GM23338 (cell line): ENCODE measurements around the gene HGS. TPM values are rescaled to one million over a fixed set of nuclear protein-coding genes. Genes with fewer than 3 reads are reported as not detected.

ENCODE experiments used
- ATAC-seq: fragments of 200-7000 bp; cut with Tn5 transposase; 3 replicates; pipeline ENCODE4 v1.9.1; 2020
- DNase-seq: peaks from one replicate; pipeline ENCODE4 v3.0.0-alpha.2; 2015; ENCODE audit warnings: low spot score
- H2AFZ ChIP-seq: fragments of 200-600 bp; sonication (generic); 2 replicates; pipeline ENCODE4 v1.8.0; 2016; ENCODE audit warnings: antibody characterized with exemption, mild to moderate bottlenecking, moderate library complexity
- H3F3A ChIP-seq: fragments of 200-600 bp; sonication (generic); replicated peaks from 2 replicates; pipeline ENCODE4 v1.8.0; 2017; ENCODE audit warnings: antibody characterized with exemption, mixed run types, low read depth
- H3K27ac ChIP-seq: fragments of 200-600 bp; sonication (generic); 2 replicates; pipeline ENCODE4 v1.6.1; 2016; ENCODE audit warnings: low read depth
- H3K27me3 ChIP-seq: fragments of 200-600 bp; sonication (generic); 2 replicates; pipeline ENCODE4 v1.8.0; 2016; ENCODE audit warnings: mild to moderate bottlenecking, mixed run types, moderate library complexity; ENCODE audit not compliant: insufficient read depth
- H3K36me3 ChIP-seq: fragments of 200-600 bp; sonication (generic); 2 replicates; pipeline ENCODE4 v1.8.0; 2016; ENCODE audit warnings: mild to moderate bottlenecking; ENCODE audit not compliant: insufficient read depth
- H3K4me1 ChIP-seq: fragments of 200-600 bp; sonication (generic); 2 replicates; pipeline ENCODE4 v1.8.0; 2016; ENCODE audit warnings: mild to moderate bottlenecking, moderate library complexity; ENCODE audit not compliant: insufficient read depth
- H3K4me2 ChIP-seq: fragments of 200-600 bp; sonication (generic); 2 replicates; pipeline ENCODE4 v1.7.1; 2017; ENCODE audit warnings: mixed run types
- H3K4me3 ChIP-seq: fragments of 200-600 bp; sonication (generic); 2 replicates; pipeline ENCODE4 v1.6.1; 2016; ENCODE audit warnings: mixed run types
- H3K79me2 ChIP-seq: fragments of 200-600 bp; sonication (generic); replicated peaks from 2 replicates; pipeline ENCODE4 v1.8.0; 2017; ENCODE audit warnings: mild to moderate bottlenecking; ENCODE audit not compliant: insufficient read depth
- H3K9me2 ChIP-seq: fragments of 200-600 bp; sonication (generic); 2 replicates; pipeline ENCODE4 v1.8.0; 2017; ENCODE audit not compliant: insufficient read depth
- H4K20me1 ChIP-seq: fragments of 200-600 bp; sonication (generic); replicated peaks from 2 replicates; pipeline ENCODE4 v1.8.0; 2017; ENCODE audit warnings: mild to moderate bottlenecking; ENCODE audit not compliant: insufficient read depth
- H3K27ac Mint-ChIP-seq: 2 replicates; pipeline ENCODE4 v1.8.0; 2020; ENCODE audit warnings: inconsistent platforms, mild to moderate bottlenecking, moderate library complexity, mixed read lengths
- H3K27me3 Mint-ChIP-seq: 3 replicates; pipeline ENCODE4 v1.8.0; 2022; ENCODE audit warnings: low read depth, mild to moderate bottlenecking, moderate library complexity, mixed read lengths, inconsistent platforms; ENCODE audit not compliant: insufficient read depth, poor library complexity
- H3K36me3 Mint-ChIP-seq: 3 replicates; pipeline ENCODE4 v1.8.0; 2021; ENCODE audit warnings: low read depth, mild to moderate bottlenecking, inconsistent platforms, moderate library complexity, mixed read lengths
- H3K4me1 Mint-ChIP-seq: 3 replicates; pipeline ENCODE4 v1.8.0; 2020; ENCODE audit warnings: mild to moderate bottlenecking, inconsistent platforms, mixed read lengths
- H3K4me3 Mint-ChIP-seq: 3 replicates; pipeline ENCODE4 v1.8.0; 2021; ENCODE audit warnings: moderate library complexity, mild to moderate bottlenecking, inconsistent platforms, mixed read lengths
- H3K9me3 Mint-ChIP-seq: 3 replicates; pipeline ENCODE4 v1.8.0; 2020; ENCODE audit warnings: moderate library complexity, mild to moderate bottlenecking, inconsistent platforms, mixed read lengths
- CREB1 ChIP-seq: fragments of 250-450 bp; sonication (Bioruptor Pico); IDR thresholded peaks from 2 replicates; pipeline ENCODE4 v1.5.0; 2020; ENCODE audit warnings: low read depth, mild to moderate bottlenecking, moderate library complexity
- EZH2 ChIP-seq: fragments of 200-600 bp; sonication (generic); IDR thresholded peaks from one replicate; pipeline ENCODE4 v1.8.0; 2017; ENCODE audit warnings: antibody characterized with exemption, mild to moderate bottlenecking, low read depth; ENCODE audit not compliant: unreplicated experiment
- EZH2phosphoT487 ChIP-seq: fragments of 200-600 bp; sonication (generic); IDR thresholded peaks from one replicate; pipeline ENCODE4 v1.8.1; 2018; ENCODE audit warnings: antibody characterized with exemption; ENCODE audit not compliant: unreplicated experiment
- JUNB ChIP-seq: IDR thresholded peaks from one replicate; pipeline ENCODE4 v1.6.1; 2016; ENCODE audit warnings: antibody characterized with exemption; ENCODE audit not compliant: unreplicated experiment
- NANOG ChIP-seq: IDR thresholded peaks from 2 replicates; pipeline ENCODE4 v1.6.1; 2016; ENCODE audit warnings: antibody characterized with exemption, borderline replicate concordance
- POLR2AphosphoS5 ChIP-seq: IDR thresholded peaks from 2 replicates; pipeline ENCODE4 v1.6.1; 2016; ENCODE audit warnings: antibody characterized with exemption, low read depth
- STAT1 ChIP-seq: IDR thresholded peaks from one replicate; pipeline ENCODE4 v1.6.1; 2016; ENCODE audit warnings: antibody characterized with exemption; ENCODE audit not compliant: unreplicated experiment
- ZNF114 ChIP-seq: fragments of 250-450 bp; sonication (Bioruptor Pico); IDR thresholded peaks from 2 replicates; pipeline ENCODE4 v1.5.0; 2020; ENCODE audit warnings: mild to moderate bottlenecking, moderate library complexity
- ZNF331 ChIP-seq: fragments of 250-450 bp; sonication (Bioruptor Pico); IDR thresholded peaks from 2 replicates; pipeline ENCODE4 v1.5.0; 2020; ENCODE audit warnings: low read depth, mild to moderate bottlenecking, moderate library complexity
- polyA plus RNA-seq: library from polyadenylated mRNA; unstranded; fragments of >200 nt; fragmentation: Nextera tagmentation; extraction: Ambion mirVana; gene quantifications from 2 replicates; pipeline ENCODE4 v1.2.1, GENCODE V29; 2016
- total RNA-seq: library from RNA; depleted of rRNA; stranded (reverse); fragments of >200 nt; shearing (Covaris generic); gene quantifications from 2 replicates; pipeline ENCODE4 v1.2.3, GENCODE V29; 2014
- TF ChIP-seq, protein P1 (sequence below), 2 experiments: fragments of 200-600 bp in 1 of 2; sonication (generic) in 1 of 2; conservative IDR thresholded peaks; 2 replicates each; pipeline versions ENCODE4 v1.5.1 to v1.6.1; 2016 to 2017; ENCODE audit warnings: antibody characterized with exemption in 2 of 2, low read depth in 2 of 2, mild to moderate bottlenecking in 2 of 2, moderate library complexity in 1 of 2
- TF ChIP-seq, protein P2 (sequence below): IDR thresholded peaks from 2 replicates; pipeline ENCODE4 v1.6.1; 2016; ENCODE audit warnings: antibody characterized with exemption
- TF ChIP-seq, protein P3 (sequence below): IDR thresholded peaks from one replicate; pipeline ENCODE4 v1.6.1; 2018; ENCODE audit warnings: antibody characterized with exemption; ENCODE audit not compliant: unreplicated experiment
- TF ChIP-seq, protein P4 (sequence below): fragments of 250-450 bp; sonication (Bioruptor Pico); IDR thresholded peaks from 2 replicates; pipeline ENCODE4 v1.5.0; 2020; ENCODE audit warnings: mild to moderate bottlenecking, moderate library complexity

HGS gene
- total and polyA plus RNA-seq, 2 experiments from 2014 or later = 59.0 to 90.2 TPM

DNA sequence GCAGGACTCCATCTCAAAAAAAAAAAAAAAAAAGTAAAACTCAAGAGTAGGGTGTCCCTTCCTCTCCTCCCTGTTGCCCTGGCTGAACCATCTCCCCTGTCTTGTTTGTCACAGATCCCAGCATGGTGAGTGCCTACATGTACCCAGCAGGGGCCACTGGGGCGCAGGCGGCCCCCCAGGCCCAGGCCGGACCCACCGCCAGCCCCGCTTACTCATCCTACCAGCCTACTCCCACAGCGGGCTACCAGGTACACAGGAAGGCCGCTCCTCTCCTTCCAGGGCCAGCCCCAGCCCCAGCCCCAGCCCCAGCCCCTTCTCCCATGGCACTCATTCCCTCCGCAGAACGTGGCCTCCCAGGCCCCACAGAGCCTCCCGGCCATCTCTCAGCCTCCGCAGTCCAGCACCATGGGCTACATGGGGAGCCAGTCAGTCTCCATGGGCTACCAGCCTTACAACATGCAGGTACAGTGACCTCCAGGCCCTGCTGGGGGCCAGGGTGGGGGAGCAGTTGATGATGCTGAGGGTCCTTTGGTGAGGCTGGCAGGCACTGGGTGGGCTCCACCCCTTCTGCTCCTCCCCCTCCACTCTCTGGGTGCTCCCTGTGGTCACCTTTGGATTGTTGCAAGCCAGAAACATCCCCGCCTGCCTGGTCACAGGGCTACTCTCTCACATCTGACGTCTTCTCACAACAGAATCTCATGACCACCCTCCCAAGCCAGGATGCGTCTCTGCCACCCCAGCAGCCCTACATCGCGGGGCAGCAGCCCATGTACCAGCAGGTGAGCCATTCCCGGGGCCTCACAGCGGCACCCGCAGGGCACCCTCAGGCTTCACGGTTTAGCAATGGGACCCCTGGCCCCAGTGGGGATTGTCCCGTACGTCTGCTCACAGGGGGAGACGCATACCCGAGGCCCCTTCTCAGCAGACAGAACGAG is 16.8 kb downstream of the HGS start:
- Mint-ChIP-seq H3K4me1 (peaks cover 10% of the 10 kb centered on the region; the same call in 2 of the 3 replicates), H3K27ac (no peak overlapping the region; the same call in 1 of the 2 replicates), H3K36me3 (peaks cover 60% of the 10 kb centered on the region), H3K4me3 (peak overlapping the region; percentile 23; the same call in 2 of the 3 replicates), H3K9me3 (no peaks in the 10 kb centered on the region), H3K27me3 (peaks cover 15% of the 10 kb centered on the region)
- H3K27ac ChIP-seq = 0 out of 2 replicates have a peak overlapping the region, but pooled peaks have one; percentile 26
- peaks cover 26% of the 10 kb centered on the region for H3F3A ChIP-seq
- no peak overlapping the region for H2AFZ ChIP-seq
- H3K36me3 ChIP-seq = peaks cover 3% of the 10 kb centered on the region
- H3K4me3 ChIP-seq = no peak overlapping the region
- TF ChIP-seq, protein P1, sequence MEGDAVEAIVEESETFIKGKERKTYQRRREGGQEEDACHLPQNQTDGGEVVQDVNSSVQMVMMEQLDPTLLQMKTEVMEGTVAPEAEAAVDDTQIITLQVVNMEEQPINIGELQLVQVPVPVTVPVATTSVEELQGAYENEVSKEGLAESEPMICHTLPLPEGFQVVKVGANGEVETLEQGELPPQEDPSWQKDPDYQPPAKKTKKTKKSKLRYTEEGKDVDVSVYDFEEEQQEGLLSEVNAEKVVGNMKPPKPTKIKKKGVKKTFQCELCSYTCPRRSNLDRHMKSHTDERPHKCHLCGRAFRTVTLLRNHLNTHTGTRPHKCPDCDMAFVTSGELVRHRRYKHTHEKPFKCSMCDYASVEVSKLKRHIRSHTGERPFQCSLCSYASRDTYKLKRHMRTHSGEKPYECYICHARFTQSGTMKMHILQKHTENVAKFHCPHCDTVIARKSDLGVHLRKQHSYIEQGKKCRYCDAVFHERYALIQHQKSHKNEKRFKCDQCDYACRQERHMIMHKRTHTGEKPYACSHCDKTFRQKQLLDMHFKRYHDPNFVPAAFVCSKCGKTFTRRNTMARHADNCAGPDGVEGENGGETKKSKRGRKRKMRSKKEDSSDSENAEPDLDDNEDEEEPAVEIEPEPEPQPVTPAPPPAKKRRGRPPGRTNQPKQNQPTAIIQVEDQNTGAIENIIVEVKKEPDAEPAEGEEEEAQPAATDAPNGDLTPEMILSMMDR (conservative IDR thresholded peaks at IDR 0.05; ENCODE audit: low read depth in 2 of 2) = no peak
- TF ChIP-seq ZNF331 (CRISPR knock-in tag) (no peak), EZH2 (no peak), NANOG (no peak), ZNF114 (no peak), EZH2phosphoT487 (no peak), STAT1 (no peak), JUNB (no peak), CREB1 (CRISPR knock-in tag) (no peak), POLR2AphosphoS5 (no peak)
- TF ChIP-seq, protein P2, sequence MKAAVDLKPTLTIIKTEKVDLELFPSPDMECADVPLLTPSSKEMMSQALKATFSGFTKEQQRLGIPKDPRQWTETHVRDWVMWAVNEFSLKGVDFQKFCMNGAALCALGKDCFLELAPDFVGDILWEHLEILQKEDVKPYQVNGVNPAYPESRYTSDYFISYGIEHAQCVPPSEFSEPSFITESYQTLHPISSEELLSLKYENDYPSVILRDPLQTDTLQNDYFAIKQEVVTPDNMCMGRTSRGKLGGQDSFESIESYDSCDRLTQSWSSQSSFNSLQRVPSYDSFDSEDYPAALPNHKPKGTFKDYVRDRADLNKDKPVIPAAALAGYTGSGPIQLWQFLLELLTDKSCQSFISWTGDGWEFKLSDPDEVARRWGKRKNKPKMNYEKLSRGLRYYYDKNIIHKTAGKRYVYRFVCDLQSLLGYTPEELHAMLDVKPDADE = no peak
- TF ChIP-seq, protein P3, sequence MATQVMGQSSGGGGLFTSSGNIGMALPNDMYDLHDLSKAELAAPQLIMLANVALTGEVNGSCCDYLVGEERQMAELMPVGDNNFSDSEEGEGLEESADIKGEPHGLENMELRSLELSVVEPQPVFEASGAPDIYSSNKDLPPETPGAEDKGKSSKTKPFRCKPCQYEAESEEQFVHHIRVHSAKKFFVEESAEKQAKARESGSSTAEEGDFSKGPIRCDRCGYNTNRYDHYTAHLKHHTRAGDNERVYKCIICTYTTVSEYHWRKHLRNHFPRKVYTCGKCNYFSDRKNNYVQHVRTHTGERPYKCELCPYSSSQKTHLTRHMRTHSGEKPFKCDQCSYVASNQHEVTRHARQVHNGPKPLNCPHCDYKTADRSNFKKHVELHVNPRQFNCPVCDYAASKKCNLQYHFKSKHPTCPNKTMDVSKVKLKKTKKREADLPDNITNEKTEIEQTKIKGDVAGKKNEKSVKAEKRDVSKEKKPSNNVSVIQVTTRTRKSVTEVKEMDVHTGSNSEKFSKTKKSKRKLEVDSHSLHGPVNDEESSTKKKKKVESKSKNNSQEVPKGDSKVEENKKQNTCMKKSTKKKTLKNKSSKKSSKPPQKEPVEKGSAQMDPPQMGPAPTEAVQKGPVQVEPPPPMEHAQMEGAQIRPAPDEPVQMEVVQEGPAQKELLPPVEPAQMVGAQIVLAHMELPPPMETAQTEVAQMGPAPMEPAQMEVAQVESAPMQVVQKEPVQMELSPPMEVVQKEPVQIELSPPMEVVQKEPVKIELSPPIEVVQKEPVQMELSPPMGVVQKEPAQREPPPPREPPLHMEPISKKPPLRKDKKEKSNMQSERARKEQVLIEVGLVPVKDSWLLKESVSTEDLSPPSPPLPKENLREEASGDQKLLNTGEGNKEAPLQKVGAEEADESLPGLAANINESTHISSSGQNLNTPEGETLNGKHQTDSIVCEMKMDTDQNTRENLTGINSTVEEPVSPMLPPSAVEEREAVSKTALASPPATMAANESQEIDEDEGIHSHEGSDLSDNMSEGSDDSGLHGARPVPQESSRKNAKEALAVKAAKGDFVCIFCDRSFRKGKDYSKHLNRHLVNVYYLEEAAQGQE = no peak
- TF ChIP-seq, protein P4, sequence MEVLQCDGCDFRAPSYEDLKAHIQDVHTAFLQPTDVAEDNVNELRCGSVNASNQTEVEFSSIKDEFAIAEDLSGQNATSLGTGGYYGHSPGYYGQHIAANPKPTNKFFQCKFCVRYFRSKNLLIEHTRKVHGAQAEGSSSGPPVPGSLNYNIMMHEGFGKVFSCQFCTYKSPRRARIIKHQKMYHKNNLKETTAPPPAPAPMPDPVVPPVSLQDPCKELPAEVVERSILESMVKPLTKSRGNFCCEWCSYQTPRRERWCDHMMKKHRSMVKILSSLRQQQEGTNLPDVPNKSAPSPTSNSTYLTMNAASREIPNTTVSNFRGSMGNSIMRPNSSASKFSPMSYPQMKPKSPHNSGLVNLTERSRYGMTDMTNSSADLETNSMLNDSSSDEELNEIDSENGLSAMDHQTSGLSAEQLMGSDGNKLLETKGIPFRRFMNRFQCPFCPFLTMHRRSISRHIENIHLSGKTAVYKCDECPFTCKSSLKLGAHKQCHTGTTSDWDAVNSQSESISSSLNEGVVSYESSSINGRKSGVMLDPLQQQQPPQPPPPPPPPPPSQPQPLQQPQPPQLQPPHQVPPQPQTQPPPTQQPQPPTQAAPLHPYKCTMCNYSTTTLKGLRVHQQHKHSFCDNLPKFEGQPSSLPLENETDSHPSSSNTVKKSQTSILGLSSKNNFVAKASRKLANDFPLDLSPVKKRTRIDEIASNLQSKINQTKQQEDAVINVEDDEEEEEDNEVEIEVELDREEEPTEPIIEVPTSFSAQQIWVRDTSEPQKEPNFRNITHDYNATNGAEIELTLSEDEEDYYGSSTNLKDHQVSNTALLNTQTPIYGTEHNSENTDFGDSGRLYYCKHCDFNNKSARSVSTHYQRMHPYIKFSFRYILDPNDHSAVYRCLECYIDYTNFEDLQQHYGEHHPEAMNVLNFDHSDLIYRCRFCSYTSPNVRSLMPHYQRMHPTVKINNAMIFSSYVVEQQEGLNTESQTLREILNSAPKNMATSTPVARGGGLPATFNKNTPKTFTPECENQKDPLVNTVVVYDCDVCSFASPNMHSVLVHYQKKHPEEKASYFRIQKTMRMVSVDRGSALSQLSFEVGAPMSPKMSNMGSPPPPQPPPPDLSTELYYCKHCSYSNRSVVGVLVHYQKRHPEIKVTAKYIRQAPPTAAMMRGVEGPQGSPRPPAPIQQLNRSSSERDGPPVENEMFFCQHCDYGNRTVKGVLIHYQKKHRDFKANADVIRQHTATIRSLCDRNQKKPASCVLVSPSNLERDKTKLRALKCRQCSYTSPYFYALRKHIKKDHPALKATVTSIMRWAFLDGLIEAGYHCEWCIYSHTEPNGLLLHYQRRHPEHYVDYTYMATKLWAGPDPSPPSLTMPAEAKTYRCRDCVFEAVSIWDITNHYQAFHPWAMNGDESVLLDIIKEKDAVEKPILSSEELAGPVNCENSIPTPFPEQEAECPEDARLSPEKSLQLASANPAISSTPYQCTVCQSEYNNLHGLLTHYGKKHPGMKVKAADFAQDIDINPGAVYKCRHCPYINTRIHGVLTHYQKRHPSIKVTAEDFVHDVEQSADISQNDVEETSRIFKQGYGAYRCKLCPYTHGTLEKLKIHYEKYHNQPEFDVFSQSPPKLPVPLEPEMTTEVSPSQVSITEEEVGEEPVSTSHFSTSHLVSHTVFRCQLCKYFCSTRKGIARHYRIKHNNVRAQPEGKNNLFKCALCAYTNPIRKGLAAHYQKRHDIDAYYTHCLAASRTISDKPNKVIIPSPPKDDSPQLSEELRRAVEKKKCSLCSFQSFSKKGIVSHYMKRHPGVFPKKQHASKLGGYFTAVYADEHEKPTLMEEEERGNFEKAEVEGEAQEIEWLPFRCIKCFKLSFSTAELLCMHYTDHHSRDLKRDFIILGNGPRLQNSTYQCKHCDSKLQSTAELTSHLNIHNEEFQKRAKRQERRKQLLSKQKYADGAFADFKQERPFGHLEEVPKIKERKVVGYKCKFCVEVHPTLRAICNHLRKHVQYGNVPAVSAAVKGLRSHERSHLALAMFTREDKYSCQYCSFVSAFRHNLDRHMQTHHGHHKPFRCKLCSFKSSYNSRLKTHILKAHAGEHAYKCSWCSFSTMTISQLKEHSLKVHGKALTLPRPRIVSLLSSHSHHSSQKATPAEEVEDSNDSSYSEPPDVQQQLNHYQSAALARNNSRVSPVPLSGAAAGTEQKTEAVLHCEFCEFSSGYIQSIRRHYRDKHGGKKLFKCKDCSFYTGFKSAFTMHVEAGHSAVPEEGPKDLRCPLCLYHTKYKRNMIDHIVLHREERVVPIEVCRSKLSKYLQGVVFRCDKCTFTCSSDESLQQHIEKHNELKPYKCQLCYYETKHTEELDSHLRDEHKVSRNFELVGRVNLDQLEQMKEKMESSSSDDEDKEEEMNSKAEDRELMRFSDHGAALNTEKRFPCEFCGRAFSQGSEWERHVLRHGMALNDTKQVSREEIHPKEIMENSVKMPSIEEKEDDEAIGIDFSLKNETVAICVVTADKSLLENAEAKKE = no peak
- peaks cover 10% of the 10 kb centered on the region for H3K4me1 ChIP-seq
- H3K4me2 ChIP-seq = no peak overlapping the region
- no peaks in the 10 kb centered on the region for H3K9me2 ChIP-seq
- H4K20me1 ChIP-seq = peaks cover 12% of the 10 kb centered on the region
- peaks cover 51% of the 10 kb centered on the region for H3K79me2 ChIP-seq
- no peaks in the 10 kb centered on the region for H3K27me3 ChIP-seq
- DNase-seq (no peak), ATAC-seq (no peak)
